T-helper 2 cell (primary cell): Measurements from ENCODE around the gene MAP3K12.
A peak's percentile ranks its signal among the peaks of the same experiment; 100 is the strongest.
"Not testable (repeated sequence)": the region's sequence is repeated elsewhere in the genome, so short reads cannot be mapped to it uniquely, and the experiment has no call there.

Experiments used
- DNase-seq, 5 experiments: peaks; one replicate each; pipeline versions ENCODE4 v3.0.0 to v3.0.0-alpha.2; 2012 to 2022

MAP3K12 gene

GRCh38 chr12:53466640-53467039 is 32.6 kb downstream of the MAP3K12 start:
- DNase-seq, result no peak

GRCh38 chr12:53465679-53466078 is 33.6 kb downstream of the MAP3K12 start:
- DNase-seq, result no peak

GRCh38 chr12:53464685-53465418 is 34.4 kb downstream of the MAP3K12 start:
- DNase-seq, result no peak

GRCh38 chr12:53463802-53464560 is 35.3 kb downstream of the MAP3K12 start:
- DNase-seq, result no peak

- DNase-seq, result no peak
Observed at GRCh38 chr12:53462935-53463334, 36.3 kb downstream of the MAP3K12 start.

- no peak for DNase-seq
Observed at GRCh38 chr12:53461591-53461990, 37.7 kb downstream of the MAP3K12 start.

GRCh38 chr12:53461059-53461458 is 38.2 kb downstream of the MAP3K12 start:
- no peak for DNase-seq

GRCh38 chr12:53459097-53459496 is 40.2 kb downstream of the MAP3K12 start:
- no peak for DNase-seq

- DNase-seq, result no peak
Observed at GRCh38 chr12:53456654-53457366, 42.4 kb downstream of the MAP3K12 start.

GRCh38 chr12:53454707-53455106 is 44.6 kb downstream of the MAP3K12 start:
- no peak for DNase-seq

GRCh38 chr12:53453953-53454640 is 45.2 kb downstream of the MAP3K12 start:
- DNase-seq, result no peak

- DNase-seq, result peak; percentile 53 to 86 (median 70)
Observed at GRCh38 chr12:53452159-53453077, 46.8 kb downstream of the MAP3K12 start.

- DNase-seq, result peak; percentile 92 to 100 (median 97)
Observed at GRCh38 chr12:53451661-53452158, 47.5 kb downstream of the MAP3K12 start, which contains the start of gene PCBP2. PCBP2 (plus strand) TSS chr12:53452102; CDS start chr12:53454801, 2,699 bp downstream.

- DNase-seq, result no peak
Observed at GRCh38 chr12:53450936-53451335, 48.3 kb downstream of the MAP3K12 start.

GRCh38 chr12:53444593-53445325 is 54.5 kb downstream of the MAP3K12 start:
- not testable (repeated sequence) for DNase-seq

GRCh38 chr12:53443955-53444354 is 55.3 kb downstream of the MAP3K12 start:
- no peak for DNase-seq

- peak; percentile 94 to 99 (median 98) for DNase-seq
Observed at GRCh38 chr12:53441040-53441833, 58.0 kb downstream of the MAP3K12 start, which contains the start of gene PRR13. PRR13 (plus strand) TSS chr12:53441734; CDS start chr12:53442715, 981 bp downstream.

- DNase-seq, result not testable (repeated sequence)
Observed at GRCh38 chr12:53439582-53439981, 59.7 kb downstream of the MAP3K12 start.

GRCh38 chr12:53435326-53435725 is 63.9 kb downstream of the MAP3K12 start:
- not testable (repeated sequence) for DNase-seq

- DNase-seq, result no peak
Observed at GRCh38 chr12:53431187-53431586, 68.1 kb downstream of the MAP3K12 start.
